ENCODE data around the gene FRG2B. TPM values are rescaled to one million over a fixed set of nuclear protein-coding genes. Genes with fewer than 3 reads are reported as not detected.
"Not testable (repeated sequence)": the region's sequence is repeated elsewhere in the genome, so short reads cannot be mapped to it uniquely, and the experiment has no call there.

FRG2B gene
- total RNA-seq, result not detected
- not detected for polyA plus RNA-seq
- long read RNA-seq, donor 1, result 0 reads
- long read RNA-seq, donor 2, result 0 reads
- long read RNA-seq, donor 3, result 0 reads

DNA sequence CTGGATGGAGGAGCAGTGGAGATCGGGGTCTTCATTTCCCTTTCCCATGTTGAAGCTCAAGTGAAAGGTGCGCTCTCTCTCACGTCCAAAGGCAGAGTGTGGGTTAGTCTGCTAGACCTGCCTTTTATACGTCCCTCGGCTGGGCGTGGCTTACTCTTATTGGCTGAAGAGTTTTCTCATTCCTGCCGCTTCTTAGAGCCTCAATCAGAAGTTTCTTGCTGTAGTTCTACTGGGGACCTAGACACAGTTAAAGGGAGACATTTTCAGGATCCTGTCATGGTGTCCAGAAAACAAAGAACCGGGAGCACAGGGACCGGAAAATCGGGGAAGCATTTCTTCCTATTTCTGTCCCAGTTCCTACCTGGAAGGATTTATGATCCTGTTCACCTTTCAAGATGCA lies at the start of gene FRG2B:
TSS of gene FRG2B (minus strand) at position 101 of the 400 bp plus-strand sequence. CDS start at position 48, 53 bp downstream.
- H3K9me3 ChIP-seq; H3K4me3 ChIP-seq; H3K4me1 ChIP-seq; H3K36me3 ChIP-seq; DNase-seq; H3K27ac ChIP-seq; intact Hi-C loops (cut with DNase I); ATAC-seq: not testable (repeated sequence)
- 47 to 53% (median 49%) methylated on average over 3 of the region's 10 CpGs; no CpG with 5 or more reads in 1 of the 4 donors for WGBS, 4 donors
- peaks cover 0 to 15% (median 5%) of the 10 kb centered on the region in 9 donors for H3K27me3 ChIP-seq

DNA sequence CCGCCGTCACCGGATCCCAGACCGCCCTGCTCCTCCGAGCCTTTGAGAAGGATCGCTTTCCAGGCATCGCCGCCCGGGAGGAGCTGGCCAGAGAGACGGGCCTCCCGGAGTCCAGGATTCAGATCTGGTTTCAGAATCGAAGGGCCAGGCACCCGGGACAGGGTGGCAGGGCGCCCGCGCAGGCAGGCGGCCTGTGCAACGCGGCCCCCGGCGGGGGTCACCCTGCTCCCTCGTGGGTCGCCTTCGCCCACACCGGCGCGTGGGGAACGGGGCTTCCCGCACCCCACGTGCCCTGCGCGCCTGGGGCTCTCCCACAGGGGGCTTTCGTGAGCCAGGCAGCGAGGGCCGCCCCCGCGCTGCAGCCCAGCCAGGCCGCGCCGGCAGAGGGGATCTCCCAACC lies 40.9 kb upstream of the FRG2B start:
- peak in 1 of 4 donors; percentile 83 for ATAC-seq
- DNase-seq; H3K36me3 ChIP-seq; H3K4me1 ChIP-seq; H3K27ac ChIP-seq; H3K4me3 ChIP-seq; intact Hi-C loops (cut with DNase I); H3K9me3 ChIP-seq: not testable (repeated sequence)
- WGBS, 4 donors, result no CpG with 5 or more reads among the region's 40 CpGs
- peaks cover 0 to 17% (median 0%) of the 10 kb centered on the region in 9 donors for H3K27me3 ChIP-seq

DNA sequence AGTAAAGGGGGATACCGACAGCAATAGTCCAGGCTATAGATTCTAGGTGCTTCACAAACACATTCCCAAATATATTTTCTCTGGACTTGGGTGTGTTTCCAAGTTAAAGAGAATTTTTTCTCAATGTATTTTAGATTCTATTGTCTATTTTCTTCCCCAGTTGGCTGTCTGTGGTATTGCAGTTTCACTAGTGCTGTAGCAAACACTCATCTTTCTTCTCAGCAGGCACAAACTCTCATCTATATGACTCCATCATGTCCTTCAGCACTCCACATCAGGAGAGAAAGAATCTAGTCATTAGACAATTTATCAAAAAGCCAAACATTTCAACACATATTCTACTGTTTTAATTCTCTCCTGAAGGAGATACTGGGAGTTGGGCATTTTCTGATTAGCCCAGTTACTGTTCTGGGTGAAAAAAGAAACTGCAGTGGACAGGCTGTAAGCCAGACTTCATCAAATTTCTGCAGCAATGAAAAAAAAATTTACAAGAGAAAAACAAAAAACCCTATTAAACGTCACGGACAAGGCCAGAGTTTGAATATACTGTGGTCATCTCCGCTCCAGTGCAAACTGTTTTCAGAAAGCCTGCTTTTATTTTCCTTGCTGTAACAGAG lies 37.1 kb upstream of the FRG2B start:
- WGBS, 4 donors, result 29 to 43% (median 32%) methylated on average over 4 of the region's 4 CpGs
- H3K4me3 ChIP-seq; H3K27ac ChIP-seq; DNase-seq; ATAC-seq; H3K9me3 ChIP-seq; H3K36me3 ChIP-seq; H3K4me1 ChIP-seq; intact Hi-C loops (cut with DNase I): not testable (repeated sequence)
- peaks cover 0 to 22% (median 0%) of the 10 kb centered on the region in 9 donors for H3K27me3 ChIP-seq

DNA sequence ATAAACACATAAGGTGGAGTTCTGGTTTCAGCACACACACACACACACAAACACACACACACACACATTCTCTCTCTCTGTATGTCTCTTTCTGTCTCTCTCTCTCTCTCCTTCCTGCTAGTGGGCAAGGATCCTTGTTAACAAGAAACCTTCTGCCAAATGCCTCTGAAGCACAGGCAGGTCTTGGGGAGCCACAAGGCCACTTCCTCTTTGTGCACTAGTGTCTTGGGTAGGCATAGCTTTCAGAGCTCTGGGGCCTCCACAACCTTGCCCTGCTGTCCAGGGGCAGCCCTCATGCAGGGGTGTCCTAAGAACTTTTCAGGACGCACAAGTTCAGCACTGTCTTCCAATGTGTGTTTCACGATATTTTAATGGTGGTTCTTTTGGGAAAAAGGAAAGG lies 34.5 kb upstream of the FRG2B start:
- H3K4me1 ChIP-seq; H3K4me3 ChIP-seq; intact Hi-C loops (cut with DNase I); DNase-seq; ATAC-seq; H3K27ac ChIP-seq; H3K9me3 ChIP-seq; H3K36me3 ChIP-seq: not testable (repeated sequence)
- WGBS, 4 donors, result 69 to 86% (median 78%) methylated on average over 1 to 2 of the region's 2 CpGs
- peaks cover 0 to 22% (median 0%) of the 10 kb centered on the region in 9 donors for H3K27me3 ChIP-seq

DNA sequence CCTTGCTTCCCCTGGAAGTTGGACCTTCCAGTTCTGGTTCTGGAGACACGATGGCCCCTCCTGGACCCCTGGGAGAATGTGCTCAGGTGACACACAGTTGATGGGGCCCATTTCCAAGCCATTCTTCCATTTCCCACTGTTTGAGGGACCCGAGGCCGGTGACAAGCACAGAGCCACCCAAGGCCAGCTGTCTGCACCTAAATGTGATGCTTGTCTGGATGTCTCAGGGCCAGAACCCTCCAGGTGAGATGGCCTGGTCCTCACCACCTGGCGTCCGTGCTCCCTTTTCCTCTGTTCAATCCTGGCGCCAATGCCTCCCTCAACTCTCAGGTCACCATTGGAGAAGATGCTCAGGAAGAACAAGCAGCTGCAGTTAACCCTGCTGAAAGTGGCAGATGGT lies 33.9 kb upstream of the FRG2B start:
- H3K9me3 ChIP-seq; ATAC-seq; H3K27ac ChIP-seq; H3K4me1 ChIP-seq; DNase-seq; H3K4me3 ChIP-seq; intact Hi-C loops (cut with DNase I); H3K36me3 ChIP-seq: not testable (repeated sequence)
- 52 to 63% (median 56%) methylated on average over 6 of the region's 6 CpGs for WGBS, 4 donors
- peaks cover 0 to 22% (median 0%) of the 10 kb centered on the region in 9 donors for H3K27me3 ChIP-seq

DNA sequence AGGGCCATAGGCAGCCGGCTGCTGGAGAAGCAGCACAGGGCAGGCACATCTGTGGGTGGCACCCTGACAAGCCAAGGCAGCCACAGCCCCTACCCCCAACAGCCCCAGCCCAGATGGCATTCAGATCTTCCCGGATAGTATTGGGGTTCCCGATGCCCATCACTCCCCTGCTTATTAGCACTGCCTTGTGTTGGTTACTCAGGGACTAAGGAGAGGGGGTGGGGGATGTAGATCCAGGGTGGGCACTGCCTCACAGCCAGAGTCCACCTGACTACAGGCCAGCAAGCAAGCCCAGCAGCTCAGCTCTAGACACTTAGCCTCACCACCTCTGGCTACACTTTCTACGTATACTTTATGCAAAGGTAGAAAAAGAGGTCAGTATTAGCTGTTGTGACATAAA lies 30.7 kb upstream of the FRG2B start:
- ATAC-seq; H3K36me3 ChIP-seq; H3K4me3 ChIP-seq; DNase-seq; H3K27ac ChIP-seq; H3K4me1 ChIP-seq; H3K27me3 ChIP-seq; intact Hi-C loops (cut with DNase I); H3K9me3 ChIP-seq: not testable (repeated sequence)
- WGBS, 4 donors, result 76 to 92% (median 86%) methylated on average over 3 of the region's 4 CpGs

DNA sequence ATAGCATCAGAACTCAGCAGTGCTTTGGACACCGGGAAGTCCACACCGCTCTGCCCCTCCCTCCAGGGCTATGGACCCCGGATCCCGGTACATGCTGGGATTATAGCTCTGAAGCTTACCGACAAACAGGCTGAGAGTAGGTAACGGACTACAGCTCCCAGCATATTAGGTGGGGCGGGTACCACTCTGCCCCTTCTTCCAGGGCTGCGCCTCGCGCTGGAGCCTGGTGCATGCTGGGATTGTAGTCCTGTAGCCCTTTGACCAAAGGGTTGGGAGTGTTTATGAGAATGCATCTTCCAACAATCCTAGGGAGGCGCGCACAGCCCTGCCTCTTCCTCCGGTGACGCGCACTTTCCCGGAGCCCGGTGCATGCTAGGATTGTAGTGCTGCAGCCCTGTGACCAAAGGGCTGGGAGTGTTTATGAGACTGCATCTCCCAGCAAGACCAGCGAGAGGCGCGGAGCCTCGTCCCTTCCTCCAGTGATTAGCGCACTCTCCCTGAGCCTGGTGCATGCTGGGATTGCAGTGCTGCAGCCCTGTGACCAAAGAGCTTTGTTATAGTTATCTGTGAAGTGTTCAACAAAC lies 22.4 kb upstream of the FRG2B start:
- intact Hi-C loops (cut with DNase I); H3K27me3 ChIP-seq; H3K36me3 ChIP-seq; ATAC-seq; H3K4me1 ChIP-seq; H3K9me3 ChIP-seq; H3K27ac ChIP-seq: not testable (repeated sequence)
- WGBS, 4 donors, result 22 to 42% (median 30%) methylated on average over 5 of the region's 22 CpGs; no CpG with 5 or more reads in 1 of the 4 donors
- H3K4me3 ChIP-seq, result peak overlapping the region in 1 of 12 donors; percentile 26
- DNase-seq, result peak in 3 of 5 donors; percentile 29 to 68 (median 56)
